ENCODE measurements around the gene MPPED1. TPM values are rescaled to one million over a fixed set of nuclear protein-coding genes. Genes with fewer than 3 reads are reported as not detected.

Gene MPPED1
- total RNA-seq, 1 donor from 2014 or later, result 4.4 TPM

GRCh38 chr22:43477966-43478365 is 66.2 kb downstream of the MPPED1 start:
- no peak for DNase-seq

- DNase-seq, result no peak
These were observed 66.9 kb downstream of the MPPED1 start for GRCh38 chr22:43478621-43479300.

GRCh38 chr22:43479301-43479950 is 67.6 kb downstream of the MPPED1 start:
- no peak for DNase-seq

GRCh38 chr22:43479962-43480361 is 68.1 kb downstream of the MPPED1 start:
- no peak for DNase-seq

- DNase-seq, result peak; percentile 53
These were observed 69.9 kb downstream of the MPPED1 start for GRCh38 chr22:43481568-43482317.

- DNase-seq, result no peak
These were observed 70.5 kb downstream of the MPPED1 start for GRCh38 chr22:43482318-43482625.

GRCh38 chr22:43483266-43483665 is 71.5 kb downstream of the MPPED1 start:
- DNase-seq, result no peak

GRCh38 chr22:43483669-43484068 is 71.9 kb downstream of the MPPED1 start:
- DNase-seq, result no peak

GRCh38 chr22:43484227-43484626 is 72.4 kb downstream of the MPPED1 start:
- no peak for DNase-seq

GRCh38 chr22:43485502-43486089 is 73.8 kb downstream of the MPPED1 start:
- no peak for DNase-seq

GRCh38 chr22:43487311-43488030 is 75.7 kb downstream of the MPPED1 start:
- DNase-seq, result no peak

- no peak for DNase-seq
These were observed 76.4 kb downstream of the MPPED1 start for GRCh38 chr22:43488031-43488866.

- DNase-seq, result no peak
These were observed 77.1 kb downstream of the MPPED1 start for GRCh38 chr22:43488937-43489336.

GRCh38 chr22:43490311-43490710 is 78.5 kb downstream of the MPPED1 start:
- DNase-seq, result no peak

- no peak for DNase-seq
These were observed 79.4 kb downstream of the MPPED1 start for GRCh38 chr22:43491177-43491576.

GRCh38 chr22:43491737-43492136 is 79.9 kb downstream of the MPPED1 start:
- DNase-seq, result no peak

- no peak for DNase-seq
These were observed 81.5 kb downstream of the MPPED1 start for GRCh38 chr22:43493297-43493696.

- DNase-seq, result no peak
These were observed 86.4 kb downstream of the MPPED1 start for GRCh38 chr22:43497956-43498855.

- no peak for DNase-seq
These were observed 87.0 kb downstream of the MPPED1 start for GRCh38 chr22:43498856-43499253.
